OCI-LY1 (cell line): ENCODE results near the gene PSMA6.

Experiments
- CTCF ChIP-seq: fragments of 200-600 bp; sonication (generic), shearing (Covaris generic); IDR thresholded peaks from 2 replicates; pipeline ENCODE4 v1.5.1; 2017; ENCODE audit warnings: mild to moderate bottlenecking, antibody characterized with exemption, low read length, moderate library complexity, mixed read lengths
- EZH2 ChIP-seq: fragments of 200-600 bp; sonication (generic), shearing (Covaris generic); IDR thresholded peaks from 2 replicates; pipeline ENCODE4 v1.8.0; 2017; ENCODE audit warnings: borderline replicate concordance, mixed run types, mild to moderate bottlenecking, antibody characterized with exemption, low read length, moderate library complexity, mixed read lengths

GRCh38 chr14:35244542-35244941 lies 47.6 kb upstream of the PSMA6 start:
- TF ChIP-seq CTCF = no peak
- no peak for TF ChIP-seq EZH2
